HepG2 (cell line): ENCODE data around the gene MXRA8. TPM values are rescaled to one million over a fixed set of nuclear protein-coding genes. Genes with fewer than 3 reads are reported as not detected.

Source experiments
- E2F2 ChIP-seq: sonication (generic); formaldehyde crosslinking; IDR thresholded peaks from 2 replicates; pipeline ENCODE4 v1.4.0; 2020; ENCODE audit warnings: missing genetic modification reagents, borderline replicate concordance
- HOXA9 ChIP-seq: sonication (generic); formaldehyde crosslinking; IDR thresholded peaks from 2 replicates; pipeline ENCODE4 v1.8.1; 2022; ENCODE audit warnings: missing genetic modification reagents, mild to moderate bottlenecking, moderate library complexity, borderline replicate concordance
- MEF2D ChIP-seq: sonication (generic); formaldehyde crosslinking; IDR thresholded peaks from 2 replicates; pipeline ENCODE4 v1.5.1; 2020; ENCODE audit warnings: mild to moderate bottlenecking, missing genetic modification reagents
- MEIS1 ChIP-seq: sonication (generic); formaldehyde crosslinking; IDR thresholded peaks from 2 replicates; pipeline ENCODE4 v1.9.0; 2021; ENCODE audit warnings: mild to moderate bottlenecking, missing genetic modification reagents, moderate library complexity, borderline replicate concordance
- PATZ1 ChIP-seq: sonication (generic); formaldehyde crosslinking; IDR thresholded peaks from 2 replicates; pipeline ENCODE4 v1.4.0; 2020; ENCODE audit warnings: missing genetic modification reagents
- PHF20 ChIP-seq: sonication (generic); formaldehyde crosslinking; IDR thresholded peaks from 2 replicates; pipeline ENCODE4 v1.5.0; 2020; ENCODE audit warnings: mild to moderate bottlenecking, missing genetic modification reagents
- PRDM15 ChIP-seq: sonication (generic); formaldehyde crosslinking; IDR thresholded peaks from 2 replicates; pipeline ENCODE4 v1.4.0; 2020; ENCODE audit warnings: missing genetic modification reagents
- PRPF4 ChIP-seq: fragments of 200-400 bp; formaldehyde crosslinking; IDR thresholded peaks from 2 replicates; pipeline ENCODE4 v1.6.1; 2016; ENCODE audit warnings: low read length, low read depth; ENCODE audit not compliant: poor library complexity, severe bottlenecking
- SKI ChIP-seq: fragments of 450-650 bp; IDR thresholded peaks from one replicate; pipeline ENCODE4 v1.6.1; 2018; ENCODE audit warnings: mild to moderate bottlenecking; ENCODE audit not compliant: partially characterized antibody
- SMC3 ChIP-seq: IDR thresholded peaks from 2 replicates; pipeline ENCODE4 v1.6.1; 2011; ENCODE audit warnings: low read length, improper control_type of control experiment
- ZBTB38 ChIP-seq: sonication (generic); formaldehyde crosslinking; IDR thresholded peaks from 2 replicates; pipeline ENCODE4 v1.5.1; 2020; ENCODE audit warnings: mild to moderate bottlenecking, missing genetic modification reagents
- ZNF547 ChIP-seq: sonication (generic); formaldehyde crosslinking; IDR thresholded peaks from 2 replicates; pipeline ENCODE4 v1.5.1; 2020; ENCODE audit warnings: mild to moderate bottlenecking, missing genetic modification reagents
- ZNF615 ChIP-seq: sonication (generic); formaldehyde crosslinking; IDR thresholded peaks from 2 replicates; pipeline ENCODE4 v1.5.0; 2020; ENCODE audit warnings: mild to moderate bottlenecking, missing genetic modification reagents, borderline replicate concordance
- polyA plus RNA-seq, 8 experiments: library from polyadenylated mRNA; depleted of rRNA in 3 of 8; stranded (reverse) in 7 of 8; unstranded in 1 of 8; fragments of >200 nt; fragmentation: Illumina TruSeq in 4 of 8; extraction: Trizol in 4 of 8; gene quantifications; 2 replicates each; pipeline versions ENCODE4 v1.2.1 to v1.2.3, GENCODE V29; 2011 to 2016; ENCODE audit warnings: low read depth in 4 of 8, missing spikeins in 1 of 8, mixed read lengths in 1 of 8; ENCODE audit not compliant: insufficient read depth in 1 of 8
- total RNA-seq, 5 experiments: library from RNA; depleted of rRNA; stranded (reverse); fragments of >200 nt; fragmentation: Illumina TruSeq; extraction: Trizol; gene quantifications; 2 replicates each; pipeline ENCODE4 v1.2.3, GENCODE V29; 2016; ENCODE audit warnings: low read depth in 1 of 5
- TF ChIP-seq, protein P1 (sequence below): sonication (generic); formaldehyde crosslinking; IDR thresholded peaks from 2 replicates; pipeline ENCODE4 v1.8.0; 2022; ENCODE audit warnings: mild to moderate bottlenecking, missing genetic modification reagents, moderate library complexity
- TF ChIP-seq, protein P2 (sequence below): IDR thresholded peaks from 2 replicates; pipeline ENCODE4 v1.6.1; 2016; ENCODE audit warnings: missing compliant biosample characterization, missing genetic modification reagents, borderline replicate concordance

The MXRA8 gene
- total and polyA plus RNA-seq, 2 of the 13 experiments (the other 11 are each of a cell fraction or from before 2014, with no cell fraction given), result 19.8 to 44.8 TPM

- TF ChIP-seq PATZ1 (CRISPR knock-in tag) (peak; percentile 88), PRDM15 (CRISPR knock-in tag) (peak; percentile 36; the same call in 1 of the 2 replicates), HOXA9 (CRISPR knock-in tag) (no peak), ZBTB38 (no peak; the same call in 1 of the 2 replicates), SMC3 (no peak), ZNF615 (CRISPR knock-in tag) (no peak), MEF2D (CRISPR knock-in tag) (peak; percentile 52; the same call in 1 of the 2 replicates), ZNF547 (CRISPR knock-in tag) (0 out of 2 replicates have a peak, but pooled peaks have one; percentile 47), E2F2 (CRISPR knock-in tag) (peak; percentile 32; the same call in 1 of the 2 replicates), PHF20 (CRISPR knock-in tag) (peak; percentile 50; the same call in 1 of the 2 replicates), MEIS1 (CRISPR knock-in tag) (no peak), PRPF4 (no peak), SKI (no peak)
- TF ChIP-seq, protein P1, sequence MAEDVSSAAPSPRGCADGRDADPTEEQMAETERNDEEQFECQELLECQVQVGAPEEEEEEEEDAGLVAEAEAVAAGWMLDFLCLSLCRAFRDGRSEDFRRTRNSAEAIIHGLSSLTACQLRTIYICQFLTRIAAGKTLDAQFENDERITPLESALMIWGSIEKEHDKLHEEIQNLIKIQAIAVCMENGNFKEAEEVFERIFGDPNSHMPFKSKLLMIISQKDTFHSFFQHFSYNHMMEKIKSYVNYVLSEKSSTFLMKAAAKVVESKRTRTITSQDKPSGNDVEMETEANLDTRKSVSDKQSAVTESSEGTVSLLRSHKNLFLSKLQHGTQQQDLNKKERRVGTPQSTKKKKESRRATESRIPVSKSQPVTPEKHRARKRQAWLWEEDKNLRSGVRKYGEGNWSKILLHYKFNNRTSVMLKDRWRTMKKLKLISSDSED (CRISPR knock-in tag), result no peak
- TF ChIP-seq, protein P2, sequence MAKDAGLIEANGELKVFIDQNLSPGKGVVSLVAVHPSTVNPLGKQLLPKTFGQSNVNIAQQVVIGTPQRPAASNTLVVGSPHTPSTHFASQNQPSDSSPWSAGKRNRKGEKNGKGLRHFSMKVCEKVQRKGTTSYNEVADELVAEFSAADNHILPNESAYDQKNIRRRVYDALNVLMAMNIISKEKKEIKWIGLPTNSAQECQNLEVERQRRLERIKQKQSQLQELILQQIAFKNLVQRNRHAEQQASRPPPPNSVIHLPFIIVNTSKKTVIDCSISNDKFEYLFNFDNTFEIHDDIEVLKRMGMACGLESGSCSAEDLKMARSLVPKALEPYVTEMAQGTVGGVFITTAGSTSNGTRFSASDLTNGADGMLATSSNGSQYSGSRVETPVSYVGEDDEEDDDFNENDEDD (CRISPR knock-in tag), result no peak; the same call in 1 of the 2 replicates
Measured at GRCh38 chr1:1324524-1325287, 33.6 kb downstream of the MXRA8 start, which contains the start of the genes CPTP and INTS11 (continued).
